PC-9 (cell line): ENCODE measurements around the gene RASAL2.
"Not testable (repeated sequence)": the region's sequence is repeated elsewhere in the genome, so short reads cannot be mapped to it uniquely, and the experiment has no call there.

Experiments
- CTCF ChIP-seq: fragments of 200-600 bp; sonication (generic); conservative IDR thresholded peaks from 2 replicates; pipeline ENCODE4 v1.6.1; 2017; ENCODE audit warnings: mixed run types, antibody characterized with exemption, mild to moderate bottlenecking, moderate library complexity
- EZH2 ChIP-seq: fragments of 200-600 bp; sonication (generic); IDR thresholded peaks from 2 replicates; pipeline ENCODE4 v1.8.0; 2017; ENCODE audit warnings: antibody characterized with exemption, low read depth

- TF ChIP-seq CTCF, EZH2: not testable (repeated sequence)
Observed at GRCh38 chr1:178503316-178503715, 409.4 kb downstream of the RASAL2 start.
